Gastroesophageal sphincter (tissue), 3 donors: ENCODE data around the gene FAM219A.

Experiments used
- EP300 ChIP-seq: sonication (generic); formaldehyde crosslinking; IDR thresholded peaks from one replicate; pipeline ENCODE4 v1.6.1; 2017; ENCODE audit warnings: antibody characterized with exemption, mild to moderate bottlenecking
- POLR2AphosphoS5 ChIP-seq: sonication (generic); formaldehyde crosslinking; IDR thresholded peaks from one replicate; pipeline ENCODE4 v1.6.1; 2017; ENCODE audit warnings: antibody characterized with exemption
- TF ChIP-seq, protein P1 (sequence below), 4 experiments: fragments of 200-600 bp in 2 of 4; fragments of 450-650 bp in 2 of 4; sonication (generic) in 1 of 4; IDR thresholded peaks; one replicate each; pipeline ENCODE4 v1.5.1; 2017 to 2019; ENCODE audit warnings: antibody characterized with exemption in 4 of 4, mild to moderate bottlenecking in 2 of 4, moderate library complexity in 2 of 4

DNA sequence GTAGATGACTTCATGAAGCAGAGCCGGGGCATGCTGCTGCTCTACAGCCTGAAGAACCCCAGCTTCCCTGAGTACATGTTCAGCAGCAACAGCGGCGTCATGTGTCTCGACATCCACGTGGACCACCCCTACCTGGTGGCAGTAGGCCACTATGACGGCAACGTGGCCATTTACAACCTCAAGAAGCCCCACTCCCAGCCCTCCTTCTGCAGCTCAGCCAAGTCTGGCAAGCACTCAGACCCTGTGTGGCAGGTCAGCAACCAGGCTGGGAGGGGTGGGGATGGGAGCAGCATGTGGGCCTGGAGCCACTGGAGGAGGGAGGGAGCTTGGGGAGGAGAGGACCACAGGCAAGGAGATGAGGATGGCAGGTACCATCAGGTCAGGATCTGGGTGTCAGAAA, 48.3 kb upstream of the FAM219A start:
- TF ChIP-seq, protein P1, sequence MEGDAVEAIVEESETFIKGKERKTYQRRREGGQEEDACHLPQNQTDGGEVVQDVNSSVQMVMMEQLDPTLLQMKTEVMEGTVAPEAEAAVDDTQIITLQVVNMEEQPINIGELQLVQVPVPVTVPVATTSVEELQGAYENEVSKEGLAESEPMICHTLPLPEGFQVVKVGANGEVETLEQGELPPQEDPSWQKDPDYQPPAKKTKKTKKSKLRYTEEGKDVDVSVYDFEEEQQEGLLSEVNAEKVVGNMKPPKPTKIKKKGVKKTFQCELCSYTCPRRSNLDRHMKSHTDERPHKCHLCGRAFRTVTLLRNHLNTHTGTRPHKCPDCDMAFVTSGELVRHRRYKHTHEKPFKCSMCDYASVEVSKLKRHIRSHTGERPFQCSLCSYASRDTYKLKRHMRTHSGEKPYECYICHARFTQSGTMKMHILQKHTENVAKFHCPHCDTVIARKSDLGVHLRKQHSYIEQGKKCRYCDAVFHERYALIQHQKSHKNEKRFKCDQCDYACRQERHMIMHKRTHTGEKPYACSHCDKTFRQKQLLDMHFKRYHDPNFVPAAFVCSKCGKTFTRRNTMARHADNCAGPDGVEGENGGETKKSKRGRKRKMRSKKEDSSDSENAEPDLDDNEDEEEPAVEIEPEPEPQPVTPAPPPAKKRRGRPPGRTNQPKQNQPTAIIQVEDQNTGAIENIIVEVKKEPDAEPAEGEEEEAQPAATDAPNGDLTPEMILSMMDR (IDR thresholded peaks at IDR 0.05), result no peak
- TF ChIP-seq EP300, result no peak
- no peak for TF ChIP-seq POLR2AphosphoS5
